ENCODE results near the gene SCARB1.

SCARB1 gene

GRCh38 chr12:124786061-124786964 lies 77.4 kb downstream of the SCARB1 start:
- in situ Hi-C loops (cut with MboI; ENCODE audit: low sequenced_read_pairs, unreplicated experiment) = no loop called here
- DNase-seq (ENCODE audit: low spot score) = no peak
- no peak for TF ChIP-seq CTCF (IDR thresholded peaks at IDR 0.05; ENCODE audit: borderline replicate concordance, control extremely low read depth, extremely low read depth, insufficient read depth, missing control alignments)

DNA sequence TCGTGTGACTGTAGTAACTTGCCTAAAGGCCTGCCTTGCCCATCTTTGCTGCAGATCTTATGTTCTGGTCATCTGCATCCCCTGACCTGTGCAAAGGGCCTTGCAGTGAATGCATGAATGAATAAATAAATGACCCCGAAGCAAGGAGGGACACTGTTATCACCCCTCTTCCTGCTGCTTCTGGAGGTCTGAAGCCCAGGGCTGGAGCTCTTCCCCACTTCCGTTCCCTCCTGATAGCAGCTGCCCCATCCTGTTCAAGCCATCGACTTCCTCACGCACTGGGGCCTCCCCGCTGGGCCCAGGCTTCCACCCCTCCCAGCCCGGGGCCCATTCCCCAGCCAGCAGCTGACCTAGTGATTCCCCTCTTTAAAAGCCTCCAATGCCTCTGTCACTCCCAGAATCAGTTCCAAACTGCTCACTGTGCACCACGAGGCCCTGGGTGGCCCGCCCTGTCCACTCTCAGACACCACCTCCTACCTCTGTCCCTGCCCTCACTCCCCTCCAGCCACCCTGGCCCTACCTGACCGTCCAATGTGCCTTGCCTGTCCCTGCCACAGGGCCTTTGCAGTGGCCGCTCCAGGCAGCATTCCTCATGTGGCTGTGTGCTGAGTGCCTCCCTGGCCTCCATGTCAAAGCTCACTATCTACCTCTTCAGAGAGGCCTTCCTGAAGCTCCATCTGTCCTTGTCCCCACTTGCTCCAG lies 78.6 kb downstream of the SCARB1 start:
- DNase-seq (ENCODE audit: low spot score) = no peak
- TF ChIP-seq CTCF (IDR thresholded peaks at IDR 0.05; ENCODE audit: borderline replicate concordance, control extremely low read depth, extremely low read depth, insufficient read depth, missing control alignments) = no peak

DNA sequence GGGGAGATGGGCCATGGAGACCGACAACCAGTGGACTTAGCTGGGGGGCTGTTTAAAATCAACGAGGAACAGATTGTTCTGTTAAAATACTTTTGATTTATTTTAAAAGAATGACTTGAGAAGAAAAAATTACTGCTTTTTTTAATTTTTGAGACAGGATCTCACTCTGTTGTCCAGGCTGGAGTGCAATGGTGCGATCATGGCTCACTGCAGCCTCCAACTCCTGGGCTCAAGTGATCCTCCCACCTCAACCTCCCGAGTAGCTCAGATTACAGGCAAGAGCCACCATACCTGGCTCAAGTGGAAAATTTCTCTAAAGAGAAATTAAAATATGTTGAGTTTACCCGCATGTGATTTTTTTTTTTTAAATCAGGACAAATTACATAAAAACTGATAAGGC lies 80.6 kb downstream of the SCARB1 start:
- in situ Hi-C loops (cut with MboI; ENCODE audit: low sequenced_read_pairs, unreplicated experiment) = no loop called here
- TF ChIP-seq CTCF (IDR thresholded peaks at IDR 0.05; ENCODE audit: borderline replicate concordance, control extremely low read depth, extremely low read depth, insufficient read depth, missing control alignments) = no peak
- DNase-seq (ENCODE audit: low spot score) = no peak

More for the DNA sequence above, 78.6 kb downstream of the SCARB1 start:
- in situ Hi-C loops (cut with MboI; ENCODE audit: low sequenced_read_pairs, unreplicated experiment) = no loop called here

DNA sequence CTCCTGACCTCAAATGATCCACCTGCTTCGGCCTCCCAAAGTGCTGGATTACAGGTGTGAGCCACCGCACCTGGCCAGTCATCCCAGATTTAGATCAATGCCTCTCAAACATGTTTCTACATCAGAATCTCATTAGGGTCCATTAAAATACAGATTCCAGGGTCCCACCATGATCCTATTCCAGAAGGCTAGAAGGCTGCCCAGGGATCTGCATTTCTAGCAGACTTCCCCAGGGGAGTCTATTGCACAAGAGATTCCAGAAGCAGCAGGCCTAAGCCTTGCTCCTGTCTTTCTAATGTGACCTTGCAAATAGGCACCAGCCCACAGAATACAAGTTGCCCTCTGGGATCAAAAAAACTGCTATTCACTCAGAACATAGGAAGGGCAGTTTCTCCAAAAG lies 81.5 kb downstream of the SCARB1 start:
- no peak for DNase-seq (ENCODE audit: low spot score)
- TF ChIP-seq CTCF (IDR thresholded peaks at IDR 0.05; ENCODE audit: borderline replicate concordance, control extremely low read depth, extremely low read depth, insufficient read depth, missing control alignments) = no peak
- in situ Hi-C loops (cut with MboI; ENCODE audit: low sequenced_read_pairs, unreplicated experiment) = no loop called here

GRCh38 chr12:124780752-124781685 lies 82.6 kb downstream of the SCARB1 start:
- no peak for TF ChIP-seq CTCF (IDR thresholded peaks at IDR 0.05; ENCODE audit: borderline replicate concordance, control extremely low read depth, extremely low read depth, insufficient read depth, missing control alignments)
- in situ Hi-C loops (cut with MboI; ENCODE audit: low sequenced_read_pairs, unreplicated experiment) = no loop called here
- DNase-seq (ENCODE audit: low spot score) = no peak

DNA sequence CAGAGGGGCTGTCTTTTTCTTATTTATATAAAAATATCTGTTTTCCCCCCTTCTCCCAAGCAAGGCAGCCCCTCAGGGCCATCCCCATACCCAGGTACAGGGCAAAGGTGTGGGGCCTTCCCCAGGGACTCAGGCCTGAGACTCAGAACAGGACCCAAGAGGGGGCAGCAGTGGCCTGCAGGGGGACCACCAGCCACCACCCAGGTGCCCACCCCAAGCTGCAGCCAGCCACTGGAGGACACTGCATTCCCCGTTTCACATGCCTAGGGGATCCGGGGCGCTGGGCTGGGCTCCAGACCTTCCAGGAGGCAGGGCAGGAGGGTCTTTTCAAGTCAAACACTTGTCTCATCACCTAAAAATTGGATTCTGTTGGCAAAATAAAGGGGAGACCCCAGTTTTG lies 83.3 kb downstream of the SCARB1 start:
- no peak for TF ChIP-seq CTCF (IDR thresholded peaks at IDR 0.05; ENCODE audit: borderline replicate concordance, control extremely low read depth, extremely low read depth, insufficient read depth, missing control alignments)
- in situ Hi-C loops (cut with MboI; ENCODE audit: low sequenced_read_pairs, unreplicated experiment) = no loop called here
- DNase-seq (ENCODE audit: low spot score) = no peak
